Tibial artery (tissue), 4 donors: ENCODE results near the gene CPNE4.

Experiments used
- DNase-seq, 2 donors: peaks; one replicate each; pipeline ENCODE4 v3.0.0-alpha.2; 2019
- H3K27ac ChIP-seq, 2 donors: fragments of 200-600 bp; sonication (generic) in 1 of 2; 1 replicate in 1 of 2; 2 replicates in 1 of 2; pipeline ENCODE4 v1.5.1; 2018 to 2019; ENCODE audit warnings: mild to moderate bottlenecking in 1 of 2
- H3K27me3 ChIP-seq, 2 donors: fragments of 200-600 bp; sonication (generic) in 1 of 2; one replicate each; pipeline versions ENCODE4 v1.5.1 to v1.6.0; 2016 to 2019
- H3K36me3 ChIP-seq, 3 donors: fragments of 200-600 bp; sonication (generic) in 2 of 3; one replicate each; pipeline ENCODE4 v1.5.1; 2016 to 2019; ENCODE audit warnings: mild to moderate bottlenecking in 2 of 3
- H3K4me1 ChIP-seq, 4 donors: fragments of 200-600 bp; sonication (generic) in 2 of 4; 1 replicate in 3 of 4; 2 replicates in 1 of 4; pipeline ENCODE4 v1.5.1; 2016 to 2019
- H3K4me3 ChIP-seq, 2 donors: fragments of 200-600 bp; sonication (generic) in 1 of 2; 1 replicate in 1 of 2; 2 replicates in 1 of 2; pipeline ENCODE4 v1.5.1; 2018 to 2019; ENCODE audit warnings: mild to moderate bottlenecking in 2 of 2
- H3K9me3 ChIP-seq, 3 donors: fragments of 200-600 bp; sonication (generic) in 1 of 3; one replicate each; pipeline ENCODE4 v1.5.1; 2016 to 2019
- CTCF ChIP-seq, 2 experiments: fragments of 200-600 bp in 1 of 2; fragments of 450-650 bp in 1 of 2; IDR thresholded peaks; one replicate each; pipeline ENCODE4 v1.5.1; 2017 to 2019; ENCODE audit warnings: antibody characterized with exemption in 2 of 2, mild to moderate bottlenecking in 1 of 2, moderate library complexity in 1 of 2
- intact Hi-C: fragments of 100-400 bp; cut with DNase I; formaldehyde crosslinking; loops from one replicate; pipeline ENCODE4 v1.15.0; 2023; ENCODE audit warnings: low total_unique reads

The CPNE4 gene

GRCh38 chr3:131616719-131617118 is 418.1 kb downstream of the CPNE4 start:
- Histone ChIP-seq H3K36me3 (no peaks in the 10 kb centered on the region), H3K9me3 (no peaks in the 10 kb centered on the region), H3K4me1 (no peaks in the 10 kb centered on the region), H3K4me3 (no peak overlapping the region), H3K27me3 (no peaks in the 10 kb centered on the region), H3K27ac (no peak overlapping the region)
- TF ChIP-seq CTCF (IDR thresholded peaks at IDR 0.05) = no peak
- intact Hi-C loops = no loop called here
- DNase-seq = no peak

DNA sequence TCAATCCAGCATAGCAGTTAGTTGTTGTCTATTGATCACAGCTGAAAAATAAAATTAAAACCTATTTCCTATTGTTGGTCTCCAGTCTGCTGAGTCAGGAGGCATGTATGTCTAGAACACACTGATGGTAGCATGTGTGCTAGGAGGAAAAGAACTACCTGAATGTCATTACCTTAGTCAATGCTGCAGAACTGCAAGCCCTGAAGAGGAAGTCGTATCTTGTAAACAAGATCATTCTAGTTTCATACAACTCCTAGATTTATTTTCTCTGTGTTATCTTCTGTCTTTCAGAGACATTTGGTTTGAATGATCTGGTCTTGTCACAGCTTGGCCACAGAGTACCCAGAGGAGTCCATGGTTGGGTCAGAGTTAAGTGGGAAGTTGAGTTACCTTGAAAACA is 422.1 kb downstream of the CPNE4 start:
- Histone ChIP-seq H3K27me3 (no peaks in the 10 kb centered on the region), H3K36me3 (no peaks in the 10 kb centered on the region), H3K4me1 (no peaks in the 10 kb centered on the region), H3K9me3 (no peaks in the 10 kb centered on the region), H3K27ac (no peak overlapping the region), H3K4me3 (no peak overlapping the region)
- no peak for TF ChIP-seq CTCF (IDR thresholded peaks at IDR 0.05)
- no peak for DNase-seq
- intact Hi-C loops = no loop called here

- H3K27ac ChIP-seq = no peak overlapping the region
- TF ChIP-seq CTCF (IDR thresholded peaks at IDR 0.05) = no peak
- H3K36me3 ChIP-seq = no peaks in the 10 kb centered on the region
- H3K4me1 ChIP-seq = no peaks in the 10 kb centered on the region
- H3K4me3 ChIP-seq = no peak overlapping the region
- intact Hi-C loops = no loop called here
- H3K27me3 ChIP-seq = no peaks in the 10 kb centered on the region
- DNase-seq = no peak
- no peaks in the 10 kb centered on the region for H3K9me3 ChIP-seq
These were observed 424.6 kb downstream of the CPNE4 start for GRCh38 chr3:131610174-131610573.

GRCh38 chr3:131608741-131609140 is 426.1 kb downstream of the CPNE4 start:
- intact Hi-C loops = no loop called here
- Histone ChIP-seq H3K4me3 (no peak overlapping the region), H3K27me3 (no peaks in the 10 kb centered on the region), H3K9me3 (no peaks in the 10 kb centered on the region), H3K27ac (no peak overlapping the region), H3K36me3 (no peaks in the 10 kb centered on the region), H3K4me1 (no peaks in the 10 kb centered on the region)
- no peak for TF ChIP-seq CTCF (IDR thresholded peaks at IDR 0.05)
- no peak for DNase-seq

DNA sequence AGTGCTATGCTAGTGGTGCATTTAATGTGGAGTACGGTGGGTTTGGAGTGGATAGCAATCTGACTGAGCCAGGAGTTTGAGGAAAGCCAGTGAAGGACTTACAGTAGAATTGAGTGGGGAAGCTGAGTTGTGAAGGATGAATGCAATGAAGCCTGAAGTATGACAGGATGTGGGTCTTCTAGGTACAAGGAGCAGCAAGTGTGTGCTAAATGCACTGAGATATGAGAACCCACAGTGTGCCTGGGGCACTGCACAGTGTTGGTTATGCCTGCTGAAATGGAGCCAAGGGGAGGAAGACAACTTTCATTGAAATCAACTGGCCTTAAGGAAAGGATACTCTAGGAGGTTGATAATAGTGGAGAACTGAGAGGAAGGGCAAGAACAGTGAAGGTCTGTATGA is 426.5 kb downstream of the CPNE4 start:
- no peaks in the 10 kb centered on the region for H3K4me1 ChIP-seq
- DNase-seq = no peak
- no peaks in the 10 kb centered on the region for H3K27me3 ChIP-seq
- TF ChIP-seq CTCF (IDR thresholded peaks at IDR 0.05) = no peak
- H3K36me3 ChIP-seq = no peaks in the 10 kb centered on the region
- no peak overlapping the region for H3K27ac ChIP-seq
- H3K9me3 ChIP-seq = no peaks in the 10 kb centered on the region
- no peak overlapping the region for H3K4me3 ChIP-seq
- intact Hi-C loops = no loop called here

DNA sequence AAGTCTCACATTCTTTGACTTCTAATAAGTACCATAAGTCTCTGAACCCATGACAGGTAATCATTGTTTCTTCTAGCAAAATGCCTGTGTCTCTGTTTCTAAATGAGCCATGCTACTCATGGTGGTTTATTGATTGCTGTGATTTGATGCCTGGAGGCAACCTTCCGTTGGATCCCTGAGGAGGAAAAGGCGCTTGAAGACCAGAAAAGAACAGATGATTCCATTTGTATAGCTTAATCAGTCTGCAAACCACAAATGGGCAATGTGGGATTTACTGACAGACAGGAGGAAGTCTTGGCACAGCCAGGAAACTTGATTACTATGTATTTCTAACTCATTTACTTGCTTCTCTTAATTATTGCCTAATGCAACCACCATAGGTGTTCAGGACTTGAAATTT is 428.9 kb downstream of the CPNE4 start:
- Histone ChIP-seq H3K9me3 (no peaks in the 10 kb centered on the region), H3K36me3 (no peaks in the 10 kb centered on the region), H3K4me3 (no peak overlapping the region), H3K27me3 (no peaks in the 10 kb centered on the region), H3K27ac (no peak overlapping the region), H3K4me1 (no peaks in the 10 kb centered on the region)
- no peak for DNase-seq
- no peak for TF ChIP-seq CTCF (IDR thresholded peaks at IDR 0.05)
- intact Hi-C loops = no loop called here
